Kidney epithelial cell (primary cell): Measurements from ENCODE around the gene RFX8. TPM values are rescaled to one million over a fixed set of nuclear protein-coding genes. Genes with fewer than 3 reads are reported as not detected.

ENCODE experiments used
- total RNA-seq: library from RNA; depleted of rRNA; stranded (reverse); fragments of >200 nt; gene quantifications from 2 replicates; pipeline ENCODE4 v1.2.3, GENCODE V29; 2015

The RFX8 gene
- total RNA-seq, 1 donor from 2014 or later: 0.25 TPM

Other genes starting within 250 kb of the RFX8 start
- gene CNOT11, start 222.2 kb downstream of the RFX8 start, total RNA-seq: 51.3 and 62.9 TPM in 2 replicates
- 51.6 and 66.2 TPM in 2 replicates for gene RNF149, start 166.4 kb downstream of the RFX8 start, total RNA-seq
- gene CREG2, start 87.6 kb downstream of the RFX8 start, total RNA-seq: 0.07 and 0.17 TPM in 2 replicates
- 124 and 134 TPM in 2 replicates for gene MAP4K4, start 222.6 kb upstream of the RFX8 start, total RNA-seq